GM23248 (cell line): ENCODE results near the gene CDC42EP5.

Experiments
- EZH2 ChIP-seq: fragments of 200-600 bp; sonication (generic); IDR thresholded peaks from 2 replicates; pipeline ENCODE4 v1.6.1; 2018; ENCODE audit warnings: antibody characterized with exemption, mild to moderate bottlenecking; ENCODE audit not compliant: insufficient read depth, poor library complexity, severe bottlenecking
- EZH2phosphoT487 ChIP-seq: fragments of 200-600 bp; sonication (generic); IDR thresholded peaks from 2 replicates; pipeline ENCODE4 v1.6.1; 2018; ENCODE audit warnings: antibody characterized with exemption, moderate library complexity, mild to moderate bottlenecking, low read depth; ENCODE audit not compliant: insufficient read depth

- TF ChIP-seq EZH2phosphoT487: no peak
- TF ChIP-seq EZH2: no peak
Measured at GRCh38 chr19:54481326-54481930, 8.3 kb upstream of the CDC42EP5 start.
